Breast epithelium (tissue), 4 donors: ENCODE results near the gene TCF7L1. TPM values are rescaled to one million over a fixed set of nuclear protein-coding genes. Genes with fewer than 3 reads are reported as not detected.
A peak's percentile ranks its signal among the peaks of the same experiment; 100 is the strongest.

ENCODE experiments used
- DNase-seq, 2 donors: peaks; one replicate each; pipeline ENCODE4 v3.0.0-alpha.2; 2019; ENCODE audit warnings: low spot score in 2 of 2
- H3K27ac ChIP-seq, 2 donors: fragments of 200-600 bp; sonication (generic) in 1 of 2; one replicate each; pipeline ENCODE4 v1.5.1; 2016 to 2019; ENCODE audit warnings: mild to moderate bottlenecking in 1 of 2
- H3K27me3 ChIP-seq, 2 donors: fragments of 200-600 bp; sonication (generic) in 1 of 2; one replicate each; pipeline versions ENCODE4 v1.5.1 to v1.6.0; 2017 to 2019; ENCODE audit warnings: control low read depth in 1 of 2, mild to moderate bottlenecking in 1 of 2
- H3K36me3 ChIP-seq: fragments of 200-600 bp; one replicate; pipeline ENCODE4 v1.5.1; 2019
- H3K4me1 ChIP-seq, 2 donors: fragments of 200-600 bp; sonication (generic); one replicate each; pipeline ENCODE4 v1.5.1; 2016 to 2019; ENCODE audit warnings: control low read depth in 1 of 2
- H3K4me3 ChIP-seq, 3 donors: fragments of 200-600 bp; sonication (generic); 1 replicate in 2 of 3; 2 replicates in 1 of 3; pipeline ENCODE4 v1.5.1; 2016 to 2019; ENCODE audit warnings: mild to moderate bottlenecking in 3 of 3, moderate library complexity in 2 of 3
- H3K9me3 ChIP-seq, 2 donors: fragments of 200-600 bp; sonication (generic) in 1 of 2; one replicate each; pipeline ENCODE4 v1.5.1; 2016 to 2019; ENCODE audit warnings: control low read depth in 1 of 2
- POLR2A ChIP-seq: fragments of 450-650 bp; IDR thresholded peaks from one replicate; pipeline ENCODE4 v1.6.1; 2016; ENCODE audit warnings: antibody characterized with exemption, mild to moderate bottlenecking, moderate library complexity
- POLR2AphosphoS5 ChIP-seq, 3 donors: sonication (generic); formaldehyde crosslinking; IDR thresholded peaks; one replicate each; pipeline ENCODE4 v1.6.1; 2017; ENCODE audit warnings: antibody characterized with exemption in 3 of 3
- intact Hi-C: fragments of 100-400 bp; cut with DNase I; formaldehyde crosslinking; loops from one replicate; pipeline ENCODE4 v1.15.1; 2023; ENCODE audit warnings: low total_unique reads
- total RNA-seq, 3 donors: library from RNA; depleted of rRNA; stranded (reverse); fragments of >200 nt; gene quantifications; one replicate each; pipeline ENCODE4 v1.1.0, GENCODE V29; 2016
- TF ChIP-seq, protein P1 (sequence below), 3 donors: fragments of 450-650 bp; IDR thresholded peaks; one replicate each; pipeline ENCODE4 v1.5.1; 2016 to 2017; ENCODE audit warnings: antibody characterized with exemption in 3 of 3, mild to moderate bottlenecking in 3 of 3, moderate library complexity in 3 of 3

Gene TCF7L1
- total RNA-seq, 3 donors from 2014 or later: 3.4 to 6.9 (median 5.9) TPM

GRCh38 chr2:85129861-85130260, 3.3 kb upstream of the TCF7L1 start:
- Histone ChIP-seq H3K9me3 (no peaks in the 10 kb centered on the region), H3K27me3 (no peaks in the 10 kb centered on the region), H3K36me3 (no peaks in the 10 kb centered on the region), H3K4me1 (no peaks in the 10 kb centered on the region), H3K27ac (no peak overlapping the region), H3K4me3 (no peak overlapping the region)
- TF ChIP-seq POLR2A: no peak
- TF ChIP-seq, protein P1, sequence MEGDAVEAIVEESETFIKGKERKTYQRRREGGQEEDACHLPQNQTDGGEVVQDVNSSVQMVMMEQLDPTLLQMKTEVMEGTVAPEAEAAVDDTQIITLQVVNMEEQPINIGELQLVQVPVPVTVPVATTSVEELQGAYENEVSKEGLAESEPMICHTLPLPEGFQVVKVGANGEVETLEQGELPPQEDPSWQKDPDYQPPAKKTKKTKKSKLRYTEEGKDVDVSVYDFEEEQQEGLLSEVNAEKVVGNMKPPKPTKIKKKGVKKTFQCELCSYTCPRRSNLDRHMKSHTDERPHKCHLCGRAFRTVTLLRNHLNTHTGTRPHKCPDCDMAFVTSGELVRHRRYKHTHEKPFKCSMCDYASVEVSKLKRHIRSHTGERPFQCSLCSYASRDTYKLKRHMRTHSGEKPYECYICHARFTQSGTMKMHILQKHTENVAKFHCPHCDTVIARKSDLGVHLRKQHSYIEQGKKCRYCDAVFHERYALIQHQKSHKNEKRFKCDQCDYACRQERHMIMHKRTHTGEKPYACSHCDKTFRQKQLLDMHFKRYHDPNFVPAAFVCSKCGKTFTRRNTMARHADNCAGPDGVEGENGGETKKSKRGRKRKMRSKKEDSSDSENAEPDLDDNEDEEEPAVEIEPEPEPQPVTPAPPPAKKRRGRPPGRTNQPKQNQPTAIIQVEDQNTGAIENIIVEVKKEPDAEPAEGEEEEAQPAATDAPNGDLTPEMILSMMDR (IDR thresholded peaks at IDR 0.05): no peak
- no peak for TF ChIP-seq POLR2AphosphoS5 (IDR thresholded peaks at IDR 0.05)
- intact Hi-C loops: loop anchor here (5.0 kb wide), 1 partner anchor 157 kb away; no protein-coding TSS in a partner anchor
- no peak for DNase-seq

DNA sequence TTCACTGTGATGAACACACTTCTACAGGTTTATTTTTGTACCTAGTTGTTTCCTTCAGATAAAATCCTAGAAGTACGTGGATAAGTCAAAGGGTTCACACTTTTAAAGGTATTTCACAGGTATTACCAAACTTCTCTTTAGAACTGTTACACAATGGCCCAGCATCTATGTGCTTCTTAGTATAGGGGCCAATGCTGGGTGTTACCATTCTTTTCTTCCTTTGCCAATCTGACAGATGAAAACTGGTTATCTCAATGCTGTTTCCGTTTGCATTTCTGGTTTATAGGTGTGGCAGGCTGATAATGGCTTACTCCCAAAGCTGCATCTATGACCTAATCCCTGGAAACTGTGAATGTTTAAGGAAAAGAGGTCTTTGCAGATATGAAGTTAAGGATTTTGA, 2.8 kb upstream of the TCF7L1 start:
- H3K4me1 ChIP-seq: no peaks in the 10 kb centered on the region
- H3K9me3 ChIP-seq: no peaks in the 10 kb centered on the region
- TF ChIP-seq POLR2AphosphoS5 (IDR thresholded peaks at IDR 0.05) (no peak), POLR2A (no peak)
- TF ChIP-seq, protein P1 (IDR thresholded peaks at IDR 0.05): no peak
- no peak overlapping the region for H3K4me3 ChIP-seq
- DNase-seq: no peak
- intact Hi-C loops: loop anchor here (5.0 kb wide), 1 partner anchor 157 kb away; no protein-coding TSS in a partner anchor
- no peak overlapping the region for H3K27ac ChIP-seq
- H3K36me3 ChIP-seq: no peaks in the 10 kb centered on the region
- no peaks in the 10 kb centered on the region for H3K27me3 ChIP-seq

- no peak overlapping the region for H3K27ac ChIP-seq
- DNase-seq: no peak
- H3K4me3 ChIP-seq: no peak overlapping the region
- no peaks in the 10 kb centered on the region for H3K27me3 ChIP-seq
- no peaks in the 10 kb centered on the region for H3K36me3 ChIP-seq
- no peak for TF ChIP-seq POLR2AphosphoS5 (IDR thresholded peaks at IDR 0.05)
- TF ChIP-seq, protein P1 (IDR thresholded peaks at IDR 0.05): peak in 2 of 3 donors; percentile 16 to 42
- intact Hi-C loops: loop anchor here (5.0 kb wide), 1 partner anchor 156 kb away; no protein-coding TSS in a partner anchor
- H3K9me3 ChIP-seq: no peaks in the 10 kb centered on the region
- H3K4me1 ChIP-seq: peaks cover 0 to 3% of the 10 kb centered on the region in 2 donors
Observed at GRCh38 chr2:85131116-85131515, 2.1 kb upstream of the TCF7L1 start.

DNA sequence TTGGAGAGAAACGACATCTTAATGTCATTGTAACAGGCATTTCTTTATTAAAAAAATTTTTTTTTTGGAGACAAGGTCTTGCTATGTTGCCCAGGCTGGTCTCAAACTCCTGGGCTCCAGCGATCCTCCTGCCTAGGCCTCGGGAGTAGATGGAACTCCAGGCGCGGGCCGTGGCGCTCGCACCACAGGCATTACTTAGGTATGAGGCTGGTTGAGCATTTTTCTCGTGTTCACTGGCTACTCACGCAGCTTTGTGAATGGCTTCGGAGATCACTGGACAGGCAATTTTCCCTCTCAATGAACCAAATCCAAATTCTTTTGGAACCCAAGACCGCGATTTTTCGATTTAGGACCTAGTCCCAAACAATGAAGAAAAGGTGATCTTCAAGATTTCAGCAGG, 795 bp upstream of the TCF7L1 start:
- Histone ChIP-seq H3K4me1 (peaks cover 0 to 10% of the 10 kb centered on the region in 2 donors), H3K36me3 (no peaks in the 10 kb centered on the region), H3K4me3 (peak overlapping the region; percentile 87 to 93 (median 92)), H3K27ac (peak overlapping the region; percentile 59 to 94), H3K9me3 (no peaks in the 10 kb centered on the region), H3K27me3 (no peaks in the 10 kb centered on the region)
- intact Hi-C loops: loop anchor here (5.0 kb wide), 1 partner anchor 155 kb away; no protein-coding TSS in a partner anchor
- DNase-seq: peak in 1 of 2 donors; percentile 36
- TF ChIP-seq, protein P1 (IDR thresholded peaks at IDR 0.05): no peak
- no peak for TF ChIP-seq POLR2AphosphoS5 (IDR thresholded peaks at IDR 0.05)
- TF ChIP-seq POLR2A: no peak

DNA sequence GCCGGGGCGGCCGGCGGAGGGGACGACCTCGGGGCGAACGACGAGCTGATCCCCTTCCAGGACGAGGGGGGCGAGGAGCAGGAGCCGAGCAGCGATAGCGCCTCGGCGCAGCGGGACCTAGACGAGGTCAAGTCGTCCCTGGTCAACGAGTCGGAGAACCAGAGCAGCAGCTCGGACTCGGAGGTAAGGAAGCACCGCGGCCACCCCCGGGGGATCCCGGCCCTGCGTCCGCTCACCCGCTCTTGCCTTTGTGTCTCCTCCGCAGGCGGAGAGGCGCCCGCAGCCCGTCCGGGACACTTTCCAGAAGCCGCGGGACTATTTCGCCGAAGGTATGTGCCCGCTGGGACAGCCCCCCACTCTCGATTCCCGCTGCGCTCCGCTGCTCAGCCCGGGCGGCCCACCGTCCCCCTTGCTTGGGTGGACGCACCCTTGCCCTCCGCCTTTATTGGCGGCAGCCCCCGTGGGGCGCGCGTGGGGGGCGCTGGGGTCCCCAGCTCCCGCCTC, 611 bp downstream of the TCF7L1 start:
- DNase-seq: peak in 1 of 2 donors; percentile 27
- H3K4me1 ChIP-seq: peaks cover 0 to 10% of the 10 kb centered on the region in 2 donors
- H3K27ac ChIP-seq: peak overlapping the region; percentile 80 to 94
- TF ChIP-seq POLR2A (no peak), POLR2AphosphoS5 (IDR thresholded peaks at IDR 0.05) (no peak)
- TF ChIP-seq, protein P1 (IDR thresholded peaks at IDR 0.05): no peak
- H3K36me3 ChIP-seq: no peaks in the 10 kb centered on the region
- no peaks in the 10 kb centered on the region for H3K9me3 ChIP-seq
- H3K27me3 ChIP-seq: no peaks in the 10 kb centered on the region
- intact Hi-C loops: loop anchor here (5.0 kb wide), 1 partner anchor 153 kb away; no protein-coding TSS in a partner anchor
- peak overlapping the region; percentile 87 to 93 (median 92) for H3K4me3 ChIP-seq
